Kidney epithelial cell (primary cell): ENCODE data around the gene GLRX5. TPM values are rescaled to one million over a fixed set of nuclear protein-coding genes. Genes with fewer than 3 reads are reported as not detected.

Experiments used
- DNase-seq: peaks from one replicate; pipeline ENCODE4 v3.0.0-alpha.2; 2010; ENCODE audit warnings: low read depth
- H3K27me3 ChIP-seq: 2 replicates; pipeline ENCODE4 v1.6.0; 2011; ENCODE audit warnings: low read length; ENCODE audit not compliant: control insufficient read depth, insufficient read depth
- H3K36me3 ChIP-seq: 2 replicates; pipeline ENCODE4 v1.5.1; 2011; ENCODE audit warnings: low read length; ENCODE audit not compliant: control insufficient read depth, insufficient read depth
- H3K4me3 ChIP-seq: 2 replicates; pipeline ENCODE4 v1.5.1; 2011; ENCODE audit warnings: low read depth, mild to moderate bottlenecking, control low read depth, low read length
- CTCF ChIP-seq: IDR thresholded peaks from 2 replicates; pipeline ENCODE4 v1.5.1; 2011; ENCODE audit warnings: mild to moderate bottlenecking, moderate library complexity, low read length, control low read depth, inconsistent platforms; ENCODE audit not compliant: insufficient read depth, poor library complexity, severe bottlenecking
- total RNA-seq: library from RNA; depleted of rRNA; stranded (reverse); fragments of >200 nt; gene quantifications from 2 replicates; pipeline ENCODE4 v1.2.3, GENCODE V29; 2015

The GLRX5 gene
- total RNA-seq, 1 donor from 2014 or later, result 48.3 TPM

- no peak overlapping the region for H3K4me3 ChIP-seq
- no peaks in the 10 kb centered on the region for H3K36me3 ChIP-seq
- no peak for TF ChIP-seq CTCF
- H3K27me3 ChIP-seq, result peaks cover 2% of the 10 kb centered on the region
- DNase-seq, result no peak
These were observed 23.0 kb downstream of the GLRX5 start for GRCh38 chr14:95557832-95558231.

- peaks cover 2% of the 10 kb centered on the region for H3K27me3 ChIP-seq
- TF ChIP-seq CTCF, result no peak
These were observed 24.4 kb downstream of the GLRX5 start for GRCh38 chr14:95559203-95559602.

GRCh38 chr14:95561001-95561412 lies 26.2 kb downstream of the GLRX5 start:
- peak; percentile 99 for TF ChIP-seq CTCF
- peaks cover 2% of the 10 kb centered on the region for H3K27me3 ChIP-seq
- DNase-seq, result no peak
- H3K4me3 ChIP-seq, result no peak overlapping the region
- H3K36me3 ChIP-seq, result no peaks in the 10 kb centered on the region

More at GRCh38 chr14:95559203-95559602, 24.4 kb downstream of the GLRX5 start:
- H3K36me3 ChIP-seq, result no peaks in the 10 kb centered on the region
- no peak overlapping the region for H3K4me3 ChIP-seq
- no peak for DNase-seq

GRCh38 chr14:95562892-95563685 lies 28.2 kb downstream of the GLRX5 start:
- H3K4me3 ChIP-seq, result no peak overlapping the region
- no peaks in the 10 kb centered on the region for H3K36me3 ChIP-seq
- no peak for TF ChIP-seq CTCF
- DNase-seq, result no peak
- H3K27me3 ChIP-seq, result peaks cover 2% of the 10 kb centered on the region

- DNase-seq, result no peak
- no peak for TF ChIP-seq CTCF
- Histone ChIP-seq H3K36me3 (no peaks in the 10 kb centered on the region), H3K4me3 (no peak overlapping the region), H3K27me3 (peaks cover 2% of the 10 kb centered on the region)
These were observed 29.2 kb downstream of the GLRX5 start for GRCh38 chr14:95564060-95564459.

GRCh38 chr14:95569440-95569839 lies 34.6 kb downstream of the GLRX5 start:
- DNase-seq, result no peak
- Histone ChIP-seq H3K4me3 (no peak overlapping the region), H3K27me3 (no peaks in the 10 kb centered on the region), H3K36me3 (no peaks in the 10 kb centered on the region)
- TF ChIP-seq CTCF, result no peak
